H9 (cell line): ENCODE data around the gene IGSF3. TPM values are rescaled to one million over a fixed set of nuclear protein-coding genes. Genes with fewer than 3 reads are reported as not detected.
"Not testable (repeated sequence)": the region's sequence is repeated elsewhere in the genome, so short reads cannot be mapped to it uniquely, and the experiment has no call there.

Source experiments
- DNase-seq: peaks from one replicate; pipeline ENCODE4 v3.0.0-alpha.2; 2017
- H2AFZ ChIP-seq: one replicate; pipeline ENCODE4 v1.6.1; 2013; ENCODE audit warnings: mild to moderate bottlenecking, low read length, control low read depth, moderate library complexity
- H2AK5ac ChIP-seq: 2 replicates; pipeline ENCODE4 v1.6.1; 2013; ENCODE audit warnings: low read length, control low read depth, mixed read lengths; ENCODE audit not compliant: insufficient read length
- H2BK120ac ChIP-seq: one replicate; pipeline ENCODE4 v1.6.1; 2013; ENCODE audit warnings: low read depth, mild to moderate bottlenecking, low read length, control low read depth, inconsistent platforms; ENCODE audit not compliant: poor library complexity, severe bottlenecking
- H2BK12ac ChIP-seq: 2 replicates; pipeline ENCODE4 v1.6.1; 2013; ENCODE audit warnings: low read length, control low read depth, mixed read lengths, low read depth; ENCODE audit not compliant: insufficient read length
- H2BK15ac ChIP-seq: 2 replicates; pipeline ENCODE4 v1.6.1; 2013; ENCODE audit warnings: low read depth, low read length, control low read depth
- H2BK20ac ChIP-seq: one replicate; pipeline ENCODE4 v1.6.1; 2013; ENCODE audit warnings: low read depth, mild to moderate bottlenecking, low read length, control low read depth, inconsistent platforms; ENCODE audit not compliant: poor library complexity, severe bottlenecking
- H2BK5ac ChIP-seq: 2 replicates; pipeline ENCODE4 v1.6.1; 2013; ENCODE audit warnings: low read length, control low read depth, mixed read lengths; ENCODE audit not compliant: insufficient read length
- H3K14ac ChIP-seq: 2 replicates; pipeline ENCODE4 v1.6.1; 2013; ENCODE audit warnings: low read length, control low read depth; ENCODE audit not compliant: insufficient read depth
- H3K18ac ChIP-seq: 2 replicates; pipeline ENCODE4 v1.6.1; 2013; ENCODE audit warnings: low read depth, mild to moderate bottlenecking, mixed read lengths, low read length, control low read depth; ENCODE audit not compliant: insufficient read length
- H3K23ac ChIP-seq: 2 replicates; pipeline ENCODE4 v1.6.1; 2013; ENCODE audit warnings: low read length, control low read depth, mixed read lengths, low read depth; ENCODE audit not compliant: insufficient read length
- H3K23me2 ChIP-seq: 2 replicates; pipeline ENCODE4 v1.6.1; 2013; ENCODE audit warnings: low read depth, mild to moderate bottlenecking, mixed read lengths, low read length, control low read depth; ENCODE audit not compliant: insufficient read length, poor library complexity, severe bottlenecking
- H3K27ac ChIP-seq: 2 replicates; pipeline ENCODE4 v1.5.1; 2013; ENCODE audit warnings: low read length, control low read depth, mixed read lengths, low read depth; ENCODE audit not compliant: insufficient read length
- H3K27me3 ChIP-seq: 2 replicates; pipeline ENCODE4 v1.6.1; 2013; ENCODE audit warnings: low read length, control low read depth, inconsistent platforms; ENCODE audit not compliant: insufficient read depth
- H3K4ac ChIP-seq: 2 replicates; pipeline ENCODE4 v1.6.1; 2013; ENCODE audit warnings: low read depth, mild to moderate bottlenecking, control low read depth, inconsistent platforms, low read length, moderate library complexity
- H3K4me1 ChIP-seq: 2 replicates; pipeline ENCODE4 v1.6.1; 2013; ENCODE audit warnings: low read length, control low read depth, inconsistent platforms; ENCODE audit not compliant: insufficient read depth
- H3K4me2 ChIP-seq: 2 replicates; pipeline ENCODE4 v1.6.1; 2013; ENCODE audit warnings: low read length, control low read depth, mixed read lengths; ENCODE audit not compliant: insufficient read length, insufficient read depth
- H3K56ac ChIP-seq: 2 replicates; pipeline ENCODE4 v1.6.1; 2013; ENCODE audit warnings: low read depth, mild to moderate bottlenecking, mixed read lengths, low read length, control low read depth; ENCODE audit not compliant: insufficient read length
- H3K79me1 ChIP-seq: 2 replicates; pipeline ENCODE4 v1.6.1; 2013; ENCODE audit warnings: low read depth, mild to moderate bottlenecking, moderate library complexity, low read length, control low read depth, inconsistent platforms; ENCODE audit not compliant: insufficient read depth, poor library complexity, severe bottlenecking
- H3K79me2 ChIP-seq: 2 replicates; pipeline ENCODE4 v1.6.1; 2013; ENCODE audit warnings: low read length, control low read depth, inconsistent platforms; ENCODE audit not compliant: insufficient read depth
- H3K9ac ChIP-seq: 2 replicates; pipeline ENCODE4 v1.6.1; 2013; ENCODE audit warnings: low read length, control low read depth, mixed read lengths; ENCODE audit not compliant: insufficient read length; ENCODE audit errors: extremely low read depth
- H3K9me3 ChIP-seq: one replicate; pipeline ENCODE4 v1.6.1; 2013; ENCODE audit warnings: low read depth, low read length, inconsistent platforms; ENCODE audit not compliant: control insufficient read depth
- H3T11ph ChIP-seq: one replicate; pipeline ENCODE4 v1.6.1; 2013; ENCODE audit warnings: mild to moderate bottlenecking, low read length, control low read depth, inconsistent platforms
- H4K20me1 ChIP-seq: one replicate; pipeline ENCODE4 v1.6.1; 2013; ENCODE audit not compliant: control insufficient read depth, insufficient read length, insufficient read depth
- H4K5ac ChIP-seq: 2 replicates; pipeline ENCODE4 v1.6.1; 2013; ENCODE audit warnings: low read depth, mild to moderate bottlenecking, mixed read lengths, low read length, control low read depth; ENCODE audit not compliant: insufficient read length
- H4K8ac ChIP-seq: replicated peaks from 2 replicates; pipeline ENCODE4 v1.6.1; 2013; ENCODE audit warnings: low read length, control low read depth, mixed read lengths, low read depth; ENCODE audit not compliant: insufficient read length
- H4K91ac ChIP-seq: 2 replicates; pipeline ENCODE4 v1.6.1; 2013; ENCODE audit warnings: low read depth, mild to moderate bottlenecking, moderate library complexity, mixed read lengths, low read length, control low read depth; ENCODE audit not compliant: insufficient read length
- H3K27ac Mint-ChIP-seq, 3 experiments: 2 replicates in 2 of 3; 3 replicates in 1 of 3; pipeline ENCODE4 v1.8.0; 2020 to 2021; ENCODE audit warnings: mixed read lengths in 3 of 3, mild to moderate bottlenecking in 1 of 3, moderate library complexity in 1 of 3
- H3K27me3 Mint-ChIP-seq: 2 replicates; pipeline ENCODE4 v1.8.0; 2021; ENCODE audit warnings: low read depth, mild to moderate bottlenecking, moderate library complexity, mixed read lengths
- H3K36me3 Mint-ChIP-seq, 3 experiments: 2 replicates in 2 of 3; 3 replicates in 1 of 3; pipeline ENCODE4 v1.8.0; 2020 to 2021; ENCODE audit warnings: low read depth in 3 of 3, mixed read lengths in 3 of 3; ENCODE audit not compliant: insufficient read depth in 1 of 3
- H3K4me1 Mint-ChIP-seq, 2 experiments: 2 replicates each; pipeline ENCODE4 v1.8.0; 2020; ENCODE audit warnings: mixed read lengths in 2 of 2
- H3K4me3 Mint-ChIP-seq, 2 experiments: 2 replicates in 1 of 2; 3 replicates in 1 of 2; pipeline ENCODE4 v1.8.0; 2020 to 2021; ENCODE audit warnings: mild to moderate bottlenecking in 2 of 2, mixed read lengths in 2 of 2, moderate library complexity in 1 of 2
- H3K9me3 Mint-ChIP-seq, 2 experiments: 2 replicates in 1 of 2; 3 replicates in 1 of 2; pipeline ENCODE4 v1.8.0; 2020; ENCODE audit warnings: mild to moderate bottlenecking in 2 of 2, mixed read lengths in 2 of 2, moderate library complexity in 1 of 2
- WGBS: extraction: QIAGEN DNeasy Blood & Tissue Kit; methylation state at CpG from one replicate; pipeline ENCODE4 v1.1.7; 2013; ENCODE audit warnings: missing lambda C conversion rate, low lambda C conversion rate, mixed read lengths; ENCODE audit not compliant: insufficient read length; ENCODE audit errors: extremely low coverage; 5-methylcytosine and 5-hydroxymethylcytosine counted together
- total RNA-seq: library from RNA; stranded (reverse); gene quantifications from 2 replicates; pipeline ENCODE4 v1.2.1, GENCODE V29; 2021

IGSF3 gene
- total RNA-seq, 1 experiment from 2014 or later: 19.1 TPM

- H2BK5ac ChIP-seq, H3K79me1 ChIP-seq: not testable (repeated sequence)
These were observed 69.0 kb downstream of the IGSF3 start for GRCh38 chr1:116598420-116599036.

GRCh38 chr1:116597388-116597787 is 70.1 kb downstream of the IGSF3 start:
- not testable (repeated sequence) for H3K18ac ChIP-seq, H2AK5ac ChIP-seq, H3K14ac ChIP-seq, H2BK120ac ChIP-seq, H3K27me3 ChIP-seq, H3K27me3 Mint-ChIP-seq, H2BK20ac ChIP-seq, H3K27ac Mint-ChIP-seq, H3K4me2 ChIP-seq, H4K5ac ChIP-seq, H4K8ac ChIP-seq, H2BK5ac ChIP-seq, H3K56ac ChIP-seq, H3K9ac ChIP-seq, H2AFZ ChIP-seq, H4K91ac ChIP-seq, H3K79me1 ChIP-seq, DNase-seq, H3K4me1 ChIP-seq, H3K23ac ChIP-seq, H3K27ac ChIP-seq, H4K20me1 ChIP-seq, H3K4me3 Mint-ChIP-seq, H3K9me3 Mint-ChIP-seq, H3K23me2 ChIP-seq, H2BK15ac ChIP-seq, H3K79me2 ChIP-seq, H2BK12ac ChIP-seq, H3K36me3 Mint-ChIP-seq, H3T11ph ChIP-seq, H3K9me3 ChIP-seq, H3K4ac ChIP-seq
- H3K4me1 Mint-ChIP-seq: peaks cover 18% of the 10 kb centered on the region in 2 experiments
- WGBS: no CpG with 5 or more reads among the region's 2 CpGs

More at GRCh38 chr1:116598420-116599036, 69.0 kb downstream of the IGSF3 start:
- not testable (repeated sequence) for H3K4me1 ChIP-seq, H3K27me3 Mint-ChIP-seq, H3K23ac ChIP-seq, H2BK12ac ChIP-seq, H3K4me3 Mint-ChIP-seq, H4K8ac ChIP-seq, H3K79me2 ChIP-seq, H3T11ph ChIP-seq, H3K18ac ChIP-seq, DNase-seq, H3K27me3 ChIP-seq, H3K9ac ChIP-seq, H3K14ac ChIP-seq, H2AK5ac ChIP-seq, H3K56ac ChIP-seq, H2BK120ac ChIP-seq, H3K23me2 ChIP-seq, H3K27ac ChIP-seq, H3K4me2 ChIP-seq, H3K9me3 ChIP-seq, H4K5ac ChIP-seq, H2BK20ac ChIP-seq, H2BK15ac ChIP-seq, H4K20me1 ChIP-seq, H3K4ac ChIP-seq, H2AFZ ChIP-seq, H3K9me3 Mint-ChIP-seq, H4K91ac ChIP-seq
- H3K27ac Mint-ChIP-seq: peak overlapping the region in 1 of 3 experiments; percentile 44; a peak in 1 of 7 replicates
- H3K4me1 Mint-ChIP-seq: peaks cover 10% of the 10 kb centered on the region in 2 experiments
- peaks cover under 1 to 10% (median 2%) of the 10 kb centered on the region in 3 experiments; a peak in 3 of 7 replicates for H3K36me3 Mint-ChIP-seq
- WGBS: no CpG with 5 or more reads among the region's 11 CpGs
